Neuronal stem cell (in vitro differentiated cells): ENCODE results near the gene L1CAM.

ENCODE experiments used
- DNase-seq: peaks from one replicate; pipeline ENCODE4 v3.0.0-alpha.2; 2013; ENCODE audit warnings: low spot score
- H2AFZ ChIP-seq: one replicate; pipeline ENCODE4 v1.6.1; 2013; ENCODE audit warnings: mild to moderate bottlenecking, low read length, inconsistent platforms
- H2AK5ac ChIP-seq: 2 replicates; pipeline ENCODE4 v1.6.1; 2013; ENCODE audit warnings: low read depth, mild to moderate bottlenecking, inconsistent platforms, low read length, moderate library complexity, mixed read lengths
- H2BK120ac ChIP-seq: 2 replicates; pipeline ENCODE4 v1.6.1; 2013; ENCODE audit warnings: low read depth, mild to moderate bottlenecking, inconsistent platforms, low read length, moderate library complexity, mixed read lengths
- H2BK12ac ChIP-seq: one replicate; pipeline ENCODE4 v1.6.1; 2013; ENCODE audit warnings: low read length, inconsistent platforms
- H2BK15ac ChIP-seq: 2 replicates; pipeline ENCODE4 v1.6.1; 2013; ENCODE audit warnings: mild to moderate bottlenecking, low read length, inconsistent platforms, mixed read lengths
- H2BK5ac ChIP-seq: one replicate; pipeline ENCODE4 v1.6.1; 2013; ENCODE audit warnings: inconsistent platforms, mild to moderate bottlenecking, low read length, moderate library complexity
- H3K14ac ChIP-seq: one replicate; pipeline ENCODE4 v1.6.1; 2013; ENCODE audit warnings: low read length, inconsistent platforms
- H3K18ac ChIP-seq: 2 replicates; pipeline ENCODE4 v1.6.1; 2013; ENCODE audit warnings: low read length, inconsistent platforms
- H3K23ac ChIP-seq: 2 replicates; pipeline ENCODE4 v1.6.1; 2013; ENCODE audit warnings: low read depth, mild to moderate bottlenecking, mixed read lengths, low read length, inconsistent platforms; ENCODE audit not compliant: poor library complexity
- H3K27ac ChIP-seq: replicated peaks from 3 replicates; pipeline ENCODE4 v1.5.1; 2013; ENCODE audit warnings: low read length, inconsistent platforms
- H3K27me3 ChIP-seq, 3 experiments: 2 replicates each; pipeline ENCODE4 v1.6.1; 2013; ENCODE audit warnings: low read length in 3 of 3, mild to moderate bottlenecking in 2 of 3, inconsistent platforms in 1 of 3, low read depth in 1 of 3, mixed read lengths in 1 of 3, moderate library complexity in 1 of 3; ENCODE audit not compliant: control insufficient read depth in 3 of 3, insufficient read depth in 3 of 3
- H3K36me3 ChIP-seq, 2 donors: replicated peaks in 1 of 2; 2 replicates each; pipeline ENCODE4 v1.6.1; 2013; ENCODE audit warnings: low read length in 2 of 2; ENCODE audit not compliant: control insufficient read depth in 2 of 2, insufficient read depth in 2 of 2
- H3K4ac ChIP-seq: 2 replicates; pipeline ENCODE4 v1.6.1; 2013; ENCODE audit warnings: inconsistent platforms, mild to moderate bottlenecking, low read length, moderate library complexity
- H3K4me1 ChIP-seq, 2 donors: 1 replicate in 1 of 2; 2 replicates in 1 of 2; pipeline ENCODE4 v1.6.1; 2013; ENCODE audit warnings: low read length in 2 of 2, low read depth in 1 of 2; ENCODE audit not compliant: control insufficient read depth in 2 of 2, insufficient read depth in 1 of 2
- H3K4me2 ChIP-seq: one replicate; pipeline ENCODE4 v1.6.1; 2013; ENCODE audit warnings: mild to moderate bottlenecking, low read length, inconsistent platforms; ENCODE audit not compliant: insufficient read depth, poor library complexity, severe bottlenecking
- H3K4me3 ChIP-seq, 2 donors: 2 replicates each; pipeline ENCODE4 v1.5.1; 2013; ENCODE audit warnings: low read length in 2 of 2, mild to moderate bottlenecking in 2 of 2, inconsistent platforms in 1 of 2, moderate library complexity in 1 of 2
- H3K79me1 ChIP-seq: one replicate; pipeline ENCODE4 v1.6.1; 2013; ENCODE audit warnings: low read depth, mild to moderate bottlenecking, inconsistent platforms, low read length, moderate library complexity
- H3K9ac ChIP-seq: one replicate; pipeline ENCODE4 v1.6.1; 2013; ENCODE audit warnings: mild to moderate bottlenecking, low read depth, low read length, inconsistent platforms; ENCODE audit not compliant: poor library complexity
- H3K9me3 ChIP-seq, 2 donors: replicated peaks in 1 of 2; 2 replicates each; pipeline versions ENCODE3 to v1.6.1; 2013; ENCODE audit warnings: low read length in 2 of 2, mild to moderate bottlenecking in 2 of 2, inconsistent platforms in 1 of 2, low read depth in 1 of 2, mixed read lengths in 1 of 2, moderate library complexity in 1 of 2; ENCODE audit not compliant: control insufficient read depth in 2 of 2, insufficient read depth in 1 of 2
- H4K8ac ChIP-seq: one replicate; pipeline ENCODE4 v1.6.1; 2013; ENCODE audit warnings: low read depth, mild to moderate bottlenecking, inconsistent platforms, low read length, moderate library complexity
- H4K91ac ChIP-seq: one replicate; pipeline ENCODE4 v1.6.1; 2013; ENCODE audit warnings: low read length, low read depth, mild to moderate bottlenecking, inconsistent platforms; ENCODE audit not compliant: poor library complexity
- WGBS, 2 donors: extraction: QIAGEN DNeasy Blood & Tissue Kit; methylation state at CpG; one replicate each; pipeline ENCODE4 v1.1.7; 2013; ENCODE audit warnings: missing lambda C conversion rate in 2 of 2, mixed read lengths in 1 of 2; ENCODE audit not compliant: insufficient read length in 2 of 2, insufficient replicate concordance in 1 of 2; ENCODE audit errors: extremely low coverage in 2 of 2; 5-methylcytosine and 5-hydroxymethylcytosine counted together

The L1CAM gene

DNA sequence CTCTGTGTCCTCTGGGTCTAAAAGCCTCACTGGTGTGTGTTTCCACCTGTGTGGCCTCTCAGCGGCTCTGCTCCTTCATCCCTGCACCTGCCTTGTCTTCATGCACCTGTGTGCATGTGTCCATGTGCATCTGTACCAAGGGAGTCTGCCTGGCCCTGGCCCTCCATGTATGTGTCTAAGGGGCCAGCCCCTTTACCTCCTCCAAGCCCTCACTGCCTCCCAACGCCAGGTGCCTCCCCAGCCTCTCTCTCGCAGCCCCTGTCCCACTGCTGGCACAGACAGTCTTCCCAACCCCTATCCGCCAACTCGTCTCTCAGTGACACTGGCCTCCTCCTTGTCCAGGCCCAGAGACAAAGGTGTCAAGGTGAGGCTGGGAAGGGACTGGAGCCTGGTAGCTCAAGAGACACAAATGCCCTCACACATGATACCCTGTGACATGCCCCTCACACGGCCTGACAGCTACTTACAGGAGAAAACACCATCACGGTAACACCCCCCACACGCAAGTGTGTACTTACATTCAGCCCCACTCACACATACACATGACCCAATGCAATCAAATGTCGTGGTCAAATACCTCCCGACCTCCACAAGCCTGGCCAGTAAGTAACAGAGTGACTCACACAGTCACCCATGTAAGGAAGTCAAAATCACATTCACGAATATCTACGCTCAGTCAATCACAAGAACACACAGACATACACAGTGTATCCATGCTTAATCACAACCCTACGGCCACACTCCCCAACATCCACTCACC, 11.4 kb downstream of the L1CAM start:
- no CpG with 5 or more reads among the region's 13 CpGs for WGBS, 2 donors
- H3K79me1 ChIP-seq = no peaks in the 10 kb centered on the region
- no peak overlapping the region for H3K18ac ChIP-seq
- H4K8ac ChIP-seq = no peak overlapping the region
- H3K27ac ChIP-seq = no peak overlapping the region
- H3K27me3 ChIP-seq = peaks cover 0 to 4% (median 2%) of the 10 kb centered on the region in 3 experiments
- no peak overlapping the region for H2AFZ ChIP-seq
- H2AK5ac ChIP-seq = no peak overlapping the region
- no peak overlapping the region for H3K23ac ChIP-seq
- no peak overlapping the region for H2BK15ac ChIP-seq
- H3K4me3 ChIP-seq = no peak overlapping the region
- H3K9ac ChIP-seq = no peak overlapping the region
- no peak overlapping the region for H4K91ac ChIP-seq
- DNase-seq = no peak
- H3K9me3 ChIP-seq = no peaks in the 10 kb centered on the region
- H2BK12ac ChIP-seq = no peak overlapping the region
- no peak overlapping the region for H3K14ac ChIP-seq
- H3K4me2 ChIP-seq = no peak overlapping the region
- no peak overlapping the region for H2BK120ac ChIP-seq
- no peak overlapping the region for H3K4ac ChIP-seq
- H3K4me1 ChIP-seq = peaks cover 39 to 46% of the 10 kb centered on the region in 2 donors
- peaks cover 0 to 7% of the 10 kb centered on the region in 2 donors for H3K36me3 ChIP-seq
- H2BK5ac ChIP-seq = no peak overlapping the region

DNA sequence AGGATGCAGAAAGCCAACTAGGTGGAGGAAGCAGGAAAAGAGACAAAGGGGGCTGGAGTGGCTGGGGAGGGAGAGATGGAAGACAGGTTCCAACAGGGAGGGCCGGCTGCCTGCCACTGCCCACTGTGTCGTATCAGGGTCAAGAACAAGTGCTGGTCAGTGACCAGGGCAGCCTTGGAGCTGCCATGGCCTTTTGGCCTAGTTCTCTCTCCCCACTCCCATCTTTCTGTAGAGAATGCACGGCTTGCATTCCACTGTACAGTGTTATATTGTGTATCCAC, 11.9 kb downstream of the L1CAM start:
- Histone ChIP-seq H2BK12ac (no peak overlapping the region), H3K18ac (peak overlapping the region; percentile 48), H3K79me1 (no peaks in the 10 kb centered on the region), H3K4me2 (no peak overlapping the region), H3K4me3 (no peak overlapping the region), H3K23ac (no peak overlapping the region), H3K9me3 (no peaks in the 10 kb centered on the region), H3K9ac (no peak overlapping the region), H3K14ac (no peak overlapping the region), H4K8ac (no peak overlapping the region), H3K4me1 (peaks cover 35 to 42% of the 10 kb centered on the region in 2 donors), H3K4ac (no peak overlapping the region), H2BK120ac (no peak overlapping the region), H2BK5ac (no peak overlapping the region), H4K91ac (no peak overlapping the region), H2AFZ (no peak overlapping the region), H3K36me3 (peaks cover 0 to 7% of the 10 kb centered on the region in 2 donors), H2AK5ac (no peak overlapping the region), H3K27me3 (peaks cover 0 to 4% (median 2%) of the 10 kb centered on the region in 3 experiments), H2BK15ac (no peak overlapping the region), H3K27ac (no peak overlapping the region)
- DNase-seq = no peak
- WGBS, 2 donors = no CpG with 5 or more reads among the region's 3 CpGs

DNA sequence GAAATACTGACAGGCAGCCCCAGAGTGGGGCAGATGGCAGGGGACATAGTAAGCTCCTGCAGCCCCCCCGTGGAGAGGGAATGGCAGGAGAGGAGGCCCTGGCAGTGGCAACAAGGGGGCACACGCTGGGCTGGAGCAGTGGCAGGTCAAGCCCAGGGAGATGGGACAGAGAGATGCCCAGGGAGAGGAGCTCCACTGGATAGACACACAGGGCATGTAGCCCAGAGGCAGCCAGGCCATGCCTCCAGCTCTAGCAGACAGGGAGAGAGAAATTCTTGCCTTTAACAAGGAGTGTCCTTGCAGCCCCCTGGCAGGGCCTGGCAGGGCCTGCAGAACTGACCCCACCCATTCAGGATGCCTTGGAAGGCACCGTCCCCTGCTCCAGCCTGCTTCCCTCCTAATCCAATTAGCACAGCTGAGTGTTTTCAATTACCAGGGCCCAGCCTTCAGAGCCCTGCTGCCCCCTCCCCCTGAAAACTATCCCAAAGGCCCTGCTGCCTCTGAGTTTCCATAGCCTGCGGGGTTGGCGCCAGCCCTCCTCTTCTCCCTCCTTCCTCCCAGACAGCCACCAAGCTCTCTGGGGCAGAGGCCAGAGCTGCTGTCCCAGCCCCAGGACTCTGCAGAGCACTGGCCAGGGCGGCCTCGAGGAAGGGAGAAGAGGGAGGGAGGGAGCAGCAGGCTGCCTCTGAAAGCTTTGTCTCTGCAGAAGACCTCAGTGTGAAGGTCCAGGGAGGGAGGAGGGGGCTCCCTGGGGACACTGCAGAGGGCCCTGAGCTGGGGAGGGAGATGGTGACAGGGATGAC, 12.5 kb downstream of the L1CAM start:
- no peak overlapping the region for H3K27ac ChIP-seq
- H3K4ac ChIP-seq = no peak overlapping the region
- no peak overlapping the region for H3K4me3 ChIP-seq
- no peak overlapping the region for H2AK5ac ChIP-seq
- H4K91ac ChIP-seq = no peak overlapping the region
- H3K27me3 ChIP-seq = peaks cover 0 to 7% (median 2%) of the 10 kb centered on the region in 3 experiments
- peak; percentile 65 for DNase-seq
- no peak overlapping the region for H2AFZ ChIP-seq
- no peak overlapping the region for H2BK12ac ChIP-seq
- H3K9ac ChIP-seq = no peak overlapping the region
- no peak overlapping the region for H3K14ac ChIP-seq
- no peak overlapping the region for H2BK120ac ChIP-seq
- peaks cover 0 to 11% of the 10 kb centered on the region in 2 donors for H3K36me3 ChIP-seq
- H3K79me1 ChIP-seq = no peaks in the 10 kb centered on the region
- no peak overlapping the region for H3K23ac ChIP-seq
- H2BK15ac ChIP-seq = no peak overlapping the region
- H4K8ac ChIP-seq = no peak overlapping the region
- no CpG with 5 or more reads among the region's 7 CpGs for WGBS, 2 donors
- no peaks in the 10 kb centered on the region for H3K9me3 ChIP-seq
- H3K18ac ChIP-seq = no peak overlapping the region
- H3K4me1 ChIP-seq = peaks cover 30 to 38% of the 10 kb centered on the region in 2 donors
- no peak overlapping the region for H3K4me2 ChIP-seq
- H2BK5ac ChIP-seq = no peak overlapping the region
